Nephron (organoid): Measurements from ENCODE around the gene RAP1GAP.
A peak's percentile ranks its signal among the peaks of the same experiment; 100 is the strongest.

Experiments used
- H3K27ac Mint-ChIP-seq, 3 experiments: 2 replicates each; pipeline ENCODE4 v1.8.0; 2020; ENCODE audit warnings: mixed read lengths in 3 of 3, mild to moderate bottlenecking in 2 of 3, moderate library complexity in 1 of 3
- H3K27me3 Mint-ChIP-seq: 2 replicates; pipeline ENCODE4 v1.8.0; 2021; ENCODE audit warnings: low read depth, mild to moderate bottlenecking, moderate library complexity, mixed read lengths
- H3K36me3 Mint-ChIP-seq: 2 replicates; pipeline ENCODE4 v1.8.0; 2020; ENCODE audit warnings: low read depth, mixed read lengths
- H3K4me1 Mint-ChIP-seq: 2 replicates; pipeline ENCODE4 v1.8.0; 2020; ENCODE audit warnings: mixed read lengths
- H3K4me3 Mint-ChIP-seq, 3 experiments: 2 replicates each; pipeline ENCODE4 v1.8.0; 2020; ENCODE audit warnings: mild to moderate bottlenecking in 3 of 3, mixed read lengths in 3 of 3, moderate library complexity in 2 of 3
- H3K9me3 Mint-ChIP-seq: 2 replicates; pipeline ENCODE4 v1.8.0; 2020; ENCODE audit warnings: mixed read lengths
- TF ChIP-seq, protein P1 (sequence below), 3 experiments: fragments of 200-600 bp; sonication (generic); IDR thresholded peaks; one replicate each; pipeline ENCODE4 v1.5.0; 2021; ENCODE audit warnings: antibody characterized with exemption in 3 of 3; ENCODE audit not compliant: unreplicated experiment in 3 of 3

Gene RAP1GAP

GRCh38 chr1:21670956-21671902 lies 2.1 kb upstream of the RAP1GAP start:
- Mint-ChIP-seq H3K9me3 (no peaks in the 10 kb centered on the region), H3K4me1 (peaks cover 45% of the 10 kb centered on the region), H3K27ac (peak overlapping the region in 2 of 3 experiments; percentile 24 to 45), H3K27me3 (peaks cover 41% of the 10 kb centered on the region), H3K36me3 (no peaks in the 10 kb centered on the region), H3K4me3 (peak overlapping the region in 2 of 3 experiments; percentile 43 to 68)
- TF ChIP-seq, protein P1, sequence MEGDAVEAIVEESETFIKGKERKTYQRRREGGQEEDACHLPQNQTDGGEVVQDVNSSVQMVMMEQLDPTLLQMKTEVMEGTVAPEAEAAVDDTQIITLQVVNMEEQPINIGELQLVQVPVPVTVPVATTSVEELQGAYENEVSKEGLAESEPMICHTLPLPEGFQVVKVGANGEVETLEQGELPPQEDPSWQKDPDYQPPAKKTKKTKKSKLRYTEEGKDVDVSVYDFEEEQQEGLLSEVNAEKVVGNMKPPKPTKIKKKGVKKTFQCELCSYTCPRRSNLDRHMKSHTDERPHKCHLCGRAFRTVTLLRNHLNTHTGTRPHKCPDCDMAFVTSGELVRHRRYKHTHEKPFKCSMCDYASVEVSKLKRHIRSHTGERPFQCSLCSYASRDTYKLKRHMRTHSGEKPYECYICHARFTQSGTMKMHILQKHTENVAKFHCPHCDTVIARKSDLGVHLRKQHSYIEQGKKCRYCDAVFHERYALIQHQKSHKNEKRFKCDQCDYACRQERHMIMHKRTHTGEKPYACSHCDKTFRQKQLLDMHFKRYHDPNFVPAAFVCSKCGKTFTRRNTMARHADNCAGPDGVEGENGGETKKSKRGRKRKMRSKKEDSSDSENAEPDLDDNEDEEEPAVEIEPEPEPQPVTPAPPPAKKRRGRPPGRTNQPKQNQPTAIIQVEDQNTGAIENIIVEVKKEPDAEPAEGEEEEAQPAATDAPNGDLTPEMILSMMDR (IDR thresholded peaks at IDR 0.05; ENCODE audit: unreplicated experiment in 3 of 3), result no peak

DNA sequence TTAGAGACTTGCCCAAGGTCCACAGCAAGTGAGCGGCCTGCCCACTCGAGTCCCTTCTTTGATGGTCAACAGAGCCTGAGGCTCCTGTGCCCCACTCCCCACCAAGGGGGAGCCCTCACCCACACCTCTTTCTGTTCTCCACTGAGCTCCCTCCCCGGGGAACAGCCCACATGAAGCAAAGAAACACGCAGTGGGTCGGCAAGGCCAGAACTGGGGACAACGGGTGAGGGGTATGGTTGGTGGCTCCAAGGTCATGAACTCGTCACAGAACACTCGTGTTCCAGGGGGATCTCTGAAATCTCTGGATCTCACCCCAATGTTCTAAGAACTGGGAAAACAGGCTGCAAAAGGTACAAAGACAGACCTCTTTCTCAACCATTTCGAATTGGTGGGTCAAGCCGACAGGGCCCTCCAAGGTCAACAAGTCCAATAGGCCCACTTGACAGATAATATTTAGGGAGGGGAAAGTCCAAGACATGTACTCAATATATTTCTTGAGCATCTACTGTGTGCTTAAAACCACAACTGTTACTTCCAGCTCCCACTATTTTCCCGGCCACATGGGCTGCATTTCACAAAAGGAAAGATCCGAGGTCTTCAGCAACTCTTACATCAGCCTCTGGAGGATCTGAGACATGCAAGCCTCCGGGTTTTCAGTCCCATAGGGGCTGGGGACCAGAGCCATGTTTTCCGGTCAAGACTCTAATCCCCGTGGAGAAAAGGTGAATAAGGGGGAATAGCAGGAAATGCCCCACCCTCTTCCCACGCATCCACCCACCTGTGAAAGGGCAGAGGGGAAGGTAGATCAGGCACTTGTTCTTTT lies 1.1 kb upstream of the RAP1GAP start:
- Mint-ChIP-seq H3K4me1 (peaks cover 42% of the 10 kb centered on the region), H3K4me3 (peak overlapping the region; percentile 40 to 58 (median 56)), H3K27ac (peak overlapping the region in 1 of 3 experiments; percentile 32), H3K27me3 (peaks cover 42% of the 10 kb centered on the region), H3K9me3 (no peaks in the 10 kb centered on the region), H3K36me3 (no peaks in the 10 kb centered on the region)
- TF ChIP-seq, protein P1 (IDR thresholded peaks at IDR 0.05; ENCODE audit: unreplicated experiment in 3 of 3), result no peak

GRCh38 chr1:21668951-21669257 lies 253 bp downstream of the RAP1GAP start:
- peaks cover 42% of the 10 kb centered on the region for H3K27me3 Mint-ChIP-seq
- peaks cover 37% of the 10 kb centered on the region for H3K4me1 Mint-ChIP-seq
- no peaks in the 10 kb centered on the region for H3K36me3 Mint-ChIP-seq
- H3K9me3 Mint-ChIP-seq, result no peaks in the 10 kb centered on the region
- TF ChIP-seq, protein P1 (IDR thresholded peaks at IDR 0.05; ENCODE audit: unreplicated experiment in 3 of 3), result no peak
- H3K27ac Mint-ChIP-seq, result no peak overlapping the region
- peak overlapping the region in 1 of 3 experiments; percentile 52 for H3K4me3 Mint-ChIP-seq

DNA sequence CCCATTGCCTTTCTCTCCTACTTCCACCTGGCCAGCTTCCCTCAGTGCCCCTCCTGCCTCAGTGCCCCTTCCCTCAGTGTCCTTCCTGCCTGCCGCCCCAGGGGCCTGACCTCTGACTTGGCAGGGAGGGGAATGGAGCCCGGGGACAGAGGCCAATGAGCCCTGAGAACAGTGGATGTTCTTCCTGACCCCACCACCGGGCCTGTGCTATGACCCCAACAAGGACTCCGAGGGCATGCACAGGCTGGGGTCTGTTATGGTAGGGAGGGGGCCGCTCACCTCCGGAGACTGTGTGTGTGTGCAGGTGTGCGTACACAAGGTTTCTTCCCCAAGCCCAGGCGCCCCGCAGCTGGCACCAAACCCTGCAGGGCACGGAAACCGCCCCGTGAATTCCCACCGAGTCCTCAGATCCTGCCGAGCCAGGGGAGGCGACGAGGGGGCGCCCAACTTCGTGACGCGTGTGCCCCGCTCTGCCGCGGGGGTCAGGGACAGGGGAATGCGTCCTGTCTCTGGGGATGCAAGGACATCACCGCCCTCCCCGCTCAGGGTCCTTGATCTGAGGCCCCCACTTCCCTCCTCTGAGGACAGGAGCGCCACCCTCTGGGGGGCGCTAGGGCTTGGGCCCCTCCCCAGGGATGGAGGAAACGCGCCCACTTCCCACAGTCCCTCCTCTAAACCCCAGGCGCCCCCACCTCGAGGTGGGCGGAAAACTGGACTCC lies 766 bp downstream of the RAP1GAP start:
- Mint-ChIP-seq H3K9me3 (no peaks in the 10 kb centered on the region), H3K27ac (no peak overlapping the region), H3K36me3 (no peaks in the 10 kb centered on the region), H3K4me3 (peak overlapping the region in 2 of 3 experiments; percentile 21 to 52), H3K4me1 (peaks cover 32% of the 10 kb centered on the region), H3K27me3 (peaks cover 42% of the 10 kb centered on the region)
- TF ChIP-seq, protein P1 (IDR thresholded peaks at IDR 0.05; ENCODE audit: unreplicated experiment in 3 of 3), result no peak

DNA sequence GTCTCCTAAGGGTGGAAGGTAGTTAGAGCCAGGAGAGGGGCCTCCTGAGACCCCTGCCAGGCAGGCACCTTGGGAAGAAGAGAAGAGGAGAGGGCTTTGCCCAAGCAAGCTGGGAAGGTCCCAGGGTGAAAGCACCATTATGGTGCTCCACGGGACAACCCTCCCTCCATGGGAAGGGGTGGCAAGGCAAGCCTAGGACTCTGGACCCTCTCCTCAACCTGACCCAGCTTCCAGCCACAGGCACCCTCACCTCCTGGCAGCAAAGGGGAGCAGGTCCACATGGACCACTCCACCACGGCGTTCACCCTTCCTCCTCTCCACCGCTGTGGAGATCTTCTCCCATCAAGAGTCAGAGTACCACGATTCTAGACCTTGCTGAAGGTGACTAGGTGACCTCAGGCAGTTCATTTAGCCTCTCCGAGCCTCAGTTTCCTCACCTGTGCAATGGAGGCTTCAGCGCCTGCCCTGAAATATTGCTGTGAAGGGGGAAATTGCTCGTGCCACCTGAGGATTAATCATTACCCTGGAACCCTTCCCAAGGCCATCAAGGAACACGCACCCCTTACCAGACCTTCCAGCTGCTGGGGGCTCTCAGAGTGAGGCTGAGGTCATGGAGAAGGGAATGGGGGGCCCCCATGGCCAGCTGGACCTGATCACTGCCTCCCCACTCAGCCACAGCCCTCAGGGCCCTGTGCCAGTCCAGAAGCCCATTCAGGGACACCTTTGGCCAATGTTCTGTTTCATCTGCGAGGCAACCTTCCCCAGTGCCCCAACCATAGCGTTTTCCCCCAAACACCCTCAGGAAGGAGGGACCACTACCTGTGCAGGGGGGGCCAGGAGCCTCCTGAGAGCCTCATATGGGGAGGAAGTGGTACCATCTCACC lies 1.6 kb downstream of the RAP1GAP start:
- Mint-ChIP-seq H3K9me3 (no peaks in the 10 kb centered on the region), H3K36me3 (no peaks in the 10 kb centered on the region), H3K4me3 (peak overlapping the region in 2 of 3 experiments; percentile 40 to 50), H3K4me1 (peaks cover 24% of the 10 kb centered on the region), H3K27ac (no peak overlapping the region), H3K27me3 (peaks cover 44% of the 10 kb centered on the region)
- TF ChIP-seq, protein P1 (IDR thresholded peaks at IDR 0.05; ENCODE audit: unreplicated experiment in 3 of 3), result no peak
